NOMO-1 treated with dmso at 0.1 percent for 144 hours (cell line): ENCODE data around the gene ST7.
A peak's percentile ranks its signal among the peaks of the same experiment; 100 is the strongest.

ENCODE experiments used
- DNase-seq: peaks from one replicate; lab custom pipeline; 2025; ENCODE audit not compliant: unreplicated experiment; lab: John Stamatoyannopoulos, UW

ST7 gene

GRCh38 chr7:117006907-117007684 is 53.8 kb downstream of the ST7 start:
- DNase-seq: no peak

- no peak for DNase-seq
These were observed 55.0 kb downstream of the ST7 start for GRCh38 chr7:117008118-117008885.

- DNase-seq: peak; percentile 23
These were observed 55.7 kb downstream of the ST7 start for GRCh38 chr7:117008886-117009531.

- no peak for DNase-seq
These were observed 56.5 kb downstream of the ST7 start for GRCh38 chr7:117009705-117010361.

- DNase-seq: no peak
These were observed 57.3 kb downstream of the ST7 start for GRCh38 chr7:117010375-117011133.

- DNase-seq: no peak
These were observed 58.3 kb downstream of the ST7 start for GRCh38 chr7:117011419-117012260.

GRCh38 chr7:117012284-117012683 is 59.0 kb downstream of the ST7 start:
- DNase-seq: no peak

GRCh38 chr7:117012696-117013095 is 59.4 kb downstream of the ST7 start:
- no peak for DNase-seq

GRCh38 chr7:117014099-117014656 is 60.9 kb downstream of the ST7 start:
- DNase-seq: no peak

GRCh38 chr7:117014673-117015133 is 61.4 kb downstream of the ST7 start:
- DNase-seq: peak; percentile 16

- DNase-seq: no peak
These were observed 62.2 kb downstream of the ST7 start for GRCh38 chr7:117015258-117016184.

- DNase-seq: no peak
These were observed 63.7 kb downstream of the ST7 start for GRCh38 chr7:117017017-117017451.

- no peak for DNase-seq
These were observed 64.5 kb downstream of the ST7 start for GRCh38 chr7:117017702-117018266.

GRCh38 chr7:117018713-117019112 is 65.4 kb downstream of the ST7 start:
- DNase-seq: no peak

- DNase-seq: no peak
These were observed 66.0 kb downstream of the ST7 start for GRCh38 chr7:117019287-117019686.

GRCh38 chr7:117019786-117020590 is 66.7 kb downstream of the ST7 start:
- no peak for DNase-seq

GRCh38 chr7:117020591-117020973 is 67.3 kb downstream of the ST7 start:
- no peak for DNase-seq
